Activated T-helper 17 cell treated with anti-CD3 and anti-CD28 coated beads, Interleukin-2, amount 50 U/mL, for 72 hours (primary cell): ENCODE results near the gene VPS8. TPM values are rescaled to one million over a fixed set of nuclear protein-coding genes. Genes with fewer than 3 reads are reported as not detected.
"Not testable (repeated sequence)": the region's sequence is repeated elsewhere in the genome, so short reads cannot be mapped to it uniquely, and the experiment has no call there.

Experiments used
- ATAC-seq: fragments of 150-1000 bp; cut with Tn5 transposase; replicated peaks from 2 replicates; pipeline ENCODE4 v1.10.0; 2021; ENCODE audit warnings: mild to moderate bottlenecking, moderate library complexity
- H3K27ac Mint-ChIP-seq: one replicate; pipeline ENCODE4 v1.8.0; 2022; ENCODE audit warnings: mixed read lengths
- H3K27me3 Mint-ChIP-seq: one replicate; pipeline ENCODE4 v1.8.0; 2022; ENCODE audit warnings: mixed read lengths
- H3K36me3 Mint-ChIP-seq: one replicate; pipeline ENCODE4 v1.8.0; 2022; ENCODE audit warnings: low read depth, mild to moderate bottlenecking, mixed read lengths
- H3K4me1 Mint-ChIP-seq: one replicate; pipeline ENCODE4 v1.8.0; 2022; ENCODE audit warnings: mixed read lengths
- H3K4me3 Mint-ChIP-seq: one replicate; pipeline ENCODE4 v1.8.0; 2022; ENCODE audit warnings: mild to moderate bottlenecking, mixed read lengths
- H3K9me3 Mint-ChIP-seq: one replicate; pipeline ENCODE4 v1.8.0; 2022; ENCODE audit warnings: mixed read lengths
- total RNA-seq, 2 donors: library from RNA; stranded (reverse); gene quantifications; one replicate each; pipeline ENCODE4 v1.2.3, GENCODE V29; 2022

Gene VPS8
- total RNA-seq, 2 donors from 2014 or later: 43.7 to 73.6 TPM

GRCh38 chr3:184970186-184970585 is 158.2 kb downstream of the VPS8 start:
- Mint-ChIP-seq H3K4me1 (no peaks in the 10 kb centered on the region), H3K36me3 (peaks cover 92% of the 10 kb centered on the region), H3K9me3 (peaks cover 6% of the 10 kb centered on the region)

DNA sequence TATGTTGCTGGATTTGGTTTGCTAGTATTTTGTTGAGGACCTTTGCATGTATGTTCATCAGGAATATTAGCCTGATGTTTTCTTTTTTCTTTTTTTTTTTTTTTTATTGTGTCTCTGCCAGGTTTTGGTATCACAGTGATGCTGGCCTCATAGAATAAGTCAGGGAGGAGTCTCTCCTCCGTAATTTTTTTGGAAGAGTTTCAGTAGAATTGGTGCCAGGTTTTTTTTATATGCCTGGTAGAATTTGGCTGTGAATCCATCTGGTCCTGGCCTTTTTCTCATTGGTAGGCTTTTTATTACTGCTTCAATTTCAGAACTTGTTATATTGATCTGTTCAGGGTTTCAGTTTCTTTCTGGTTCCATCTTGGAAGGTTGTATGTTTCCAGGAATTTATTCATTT is 165.8 kb downstream of the VPS8 start:
- no peak for ATAC-seq
- no peak overlapping the region for H3K27ac Mint-ChIP-seq
- peaks cover 10% of the 10 kb centered on the region for H3K9me3 Mint-ChIP-seq
- H3K4me1 Mint-ChIP-seq: no peaks in the 10 kb centered on the region
- H3K27me3 Mint-ChIP-seq: no peaks in the 10 kb centered on the region
- peaks cover 78% of the 10 kb centered on the region for H3K36me3 Mint-ChIP-seq
- H3K4me3 Mint-ChIP-seq: no peak overlapping the region

More at GRCh38 chr3:184970186-184970585, 158.2 kb downstream of the VPS8 start:
- ATAC-seq: no peak
- H3K27ac Mint-ChIP-seq: no peak overlapping the region
- no peaks in the 10 kb centered on the region for H3K27me3 Mint-ChIP-seq
- H3K4me3 Mint-ChIP-seq: no peak overlapping the region

DNA sequence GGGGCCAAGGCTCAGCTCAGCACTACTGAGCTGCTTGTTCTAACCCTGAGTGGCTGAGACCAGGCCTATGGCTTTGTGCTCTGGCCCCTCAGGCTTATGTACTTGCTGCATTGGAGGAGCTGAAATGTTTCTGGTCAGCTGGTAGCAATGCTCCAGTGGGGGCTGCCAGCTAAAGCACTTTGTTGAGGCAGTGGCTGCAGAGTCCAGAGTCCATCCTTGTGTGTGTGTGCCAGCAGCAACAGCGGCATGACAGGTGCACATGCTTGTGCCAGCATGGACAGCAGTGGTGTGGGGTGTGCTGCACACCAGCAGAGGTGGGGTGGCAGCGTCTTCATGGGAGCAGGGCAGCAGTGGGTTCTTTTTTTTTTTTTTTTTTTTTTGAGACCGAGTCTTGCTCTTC is 169.1 kb downstream of the VPS8 start:
- H3K4me1 Mint-ChIP-seq: no peaks in the 10 kb centered on the region
- no peak for ATAC-seq

GRCh38 chr3:184982076-184982475 is 170.1 kb downstream of the VPS8 start:
- H3K4me1 Mint-ChIP-seq: no peaks in the 10 kb centered on the region
- H3K27ac Mint-ChIP-seq: no peak overlapping the region
- H3K27me3 Mint-ChIP-seq: no peaks in the 10 kb centered on the region
- H3K4me3 Mint-ChIP-seq: no peak overlapping the region
- no peak for ATAC-seq
- H3K36me3 Mint-ChIP-seq: peaks cover 74% of the 10 kb centered on the region
- no peaks in the 10 kb centered on the region for H3K9me3 Mint-ChIP-seq

More for the DNA sequence above, 169.1 kb downstream of the VPS8 start:
- no peak overlapping the region for H3K27ac Mint-ChIP-seq
- H3K9me3 Mint-ChIP-seq: peaks cover 4% of the 10 kb centered on the region
- peaks cover 76% of the 10 kb centered on the region for H3K36me3 Mint-ChIP-seq
- no peak overlapping the region for H3K4me3 Mint-ChIP-seq
- no peaks in the 10 kb centered on the region for H3K27me3 Mint-ChIP-seq

- no peak overlapping the region for H3K27ac Mint-ChIP-seq
- H3K4me1 Mint-ChIP-seq: no peaks in the 10 kb centered on the region
- H3K36me3 Mint-ChIP-seq: peaks cover 88% of the 10 kb centered on the region
- H3K9me3 Mint-ChIP-seq: no peaks in the 10 kb centered on the region
- no peak for ATAC-seq
- no peak overlapping the region for H3K4me3 Mint-ChIP-seq
- H3K27me3 Mint-ChIP-seq: no peaks in the 10 kb centered on the region
Measured at GRCh38 chr3:184985586-184985985, 173.6 kb downstream of the VPS8 start.

DNA sequence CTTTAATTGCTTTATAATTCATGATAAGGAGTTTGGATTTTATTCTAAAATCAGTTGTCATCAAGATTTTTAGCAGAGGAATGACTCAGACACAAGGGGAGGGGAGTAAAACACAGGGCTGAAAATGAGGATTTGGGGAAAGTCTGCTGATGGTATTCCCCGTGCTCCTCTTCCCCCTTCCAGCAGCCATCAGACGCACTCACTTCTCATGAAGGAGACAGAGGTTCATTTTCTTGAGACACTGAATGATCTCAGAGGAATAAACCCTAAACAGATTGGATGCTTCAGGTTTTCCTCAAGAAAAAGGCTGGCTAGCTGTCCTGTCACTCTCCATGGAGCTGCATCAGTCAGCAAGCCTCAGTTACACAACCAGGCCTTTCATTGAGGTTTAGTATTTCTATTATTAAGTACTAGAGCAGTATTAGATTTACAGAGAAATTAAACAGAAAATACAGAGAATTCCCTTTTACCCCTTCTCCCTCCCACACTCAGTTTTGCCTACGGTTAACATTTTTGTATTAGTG is 174.5 kb downstream of the VPS8 start:
- Mint-ChIP-seq H3K27ac (no peak overlapping the region), H3K9me3 (no peaks in the 10 kb centered on the region), H3K4me1 (no peaks in the 10 kb centered on the region), H3K36me3 (peaks cover 87% of the 10 kb centered on the region), H3K4me3 (no peak overlapping the region), H3K27me3 (no peaks in the 10 kb centered on the region)
- no peak for ATAC-seq

DNA sequence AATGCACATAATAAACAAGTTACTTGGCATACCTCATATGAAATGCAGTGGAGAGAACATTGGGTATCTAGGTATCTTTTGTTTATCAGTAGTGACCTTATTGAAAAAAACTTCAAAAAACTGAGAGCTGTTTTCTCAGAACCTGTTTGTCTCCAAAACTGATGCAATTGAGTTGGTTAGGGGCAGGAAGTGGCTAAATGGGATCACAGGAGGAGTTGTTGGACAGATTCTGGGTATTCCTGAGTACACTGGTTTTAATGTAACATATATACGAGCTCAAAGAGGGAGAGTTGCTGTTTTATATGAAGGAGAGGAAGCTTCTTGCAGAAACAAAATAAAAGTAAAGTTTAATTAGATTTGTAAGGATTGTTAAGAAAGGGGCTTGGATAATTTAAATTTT is 181.4 kb downstream of the VPS8 start:
- Mint-ChIP-seq H3K36me3 (peaks cover 48% of the 10 kb centered on the region), H3K27ac (no peak overlapping the region), H3K27me3 (no peaks in the 10 kb centered on the region), H3K4me3 (no peak overlapping the region), H3K4me1 (no peaks in the 10 kb centered on the region), H3K9me3 (no peaks in the 10 kb centered on the region)
- no peak for ATAC-seq

- Mint-ChIP-seq H3K9me3 (peaks cover 12% of the 10 kb centered on the region), H3K36me3 (peaks cover 84% of the 10 kb centered on the region)
- not testable (repeated sequence) for H3K4me3 Mint-ChIP-seq, H3K27me3 Mint-ChIP-seq, H3K27ac Mint-ChIP-seq, H3K4me1 Mint-ChIP-seq, ATAC-seq
Measured at GRCh38 chr3:185003876-185004275, 191.9 kb downstream of the VPS8 start.

- Mint-ChIP-seq H3K9me3 (peaks cover 25% of the 10 kb centered on the region), H3K36me3 (peaks cover 80% of the 10 kb centered on the region)
Measured at GRCh38 chr3:185009650-185010049, 197.7 kb downstream of the VPS8 start.

DNA sequence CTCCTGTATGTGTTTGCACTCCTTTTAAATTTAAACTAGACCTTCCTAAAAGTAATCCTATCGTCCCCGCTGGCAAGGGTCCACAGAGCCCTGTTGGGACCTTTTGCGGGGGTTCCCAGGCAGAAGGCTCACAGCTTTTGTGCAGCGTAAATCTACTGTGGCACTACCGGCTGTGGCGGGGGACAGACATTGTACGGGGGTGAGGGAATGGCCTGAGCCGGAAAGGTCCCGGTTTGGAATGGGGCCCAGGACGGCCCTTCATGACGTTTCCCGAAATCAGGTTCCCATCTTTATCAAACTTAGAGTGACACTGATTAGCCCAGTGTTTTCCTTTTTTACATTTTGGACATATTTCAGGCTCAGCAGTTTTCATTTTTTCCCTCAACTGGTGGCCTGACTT is 205.6 kb downstream of the VPS8 start:
- H3K9me3 Mint-ChIP-seq, H3K27me3 Mint-ChIP-seq, H3K4me1 Mint-ChIP-seq, H3K4me3 Mint-ChIP-seq, ATAC-seq, H3K27ac Mint-ChIP-seq: not testable (repeated sequence)
- peaks cover 43% of the 10 kb centered on the region for H3K36me3 Mint-ChIP-seq

More at GRCh38 chr3:185009650-185010049, 197.7 kb downstream of the VPS8 start:
- no peak for ATAC-seq
- H3K4me3 Mint-ChIP-seq: no peak overlapping the region
- no peaks in the 10 kb centered on the region for H3K27me3 Mint-ChIP-seq
- no peak overlapping the region for H3K27ac Mint-ChIP-seq
- H3K4me1 Mint-ChIP-seq: peaks cover 6% of the 10 kb centered on the region

DNA sequence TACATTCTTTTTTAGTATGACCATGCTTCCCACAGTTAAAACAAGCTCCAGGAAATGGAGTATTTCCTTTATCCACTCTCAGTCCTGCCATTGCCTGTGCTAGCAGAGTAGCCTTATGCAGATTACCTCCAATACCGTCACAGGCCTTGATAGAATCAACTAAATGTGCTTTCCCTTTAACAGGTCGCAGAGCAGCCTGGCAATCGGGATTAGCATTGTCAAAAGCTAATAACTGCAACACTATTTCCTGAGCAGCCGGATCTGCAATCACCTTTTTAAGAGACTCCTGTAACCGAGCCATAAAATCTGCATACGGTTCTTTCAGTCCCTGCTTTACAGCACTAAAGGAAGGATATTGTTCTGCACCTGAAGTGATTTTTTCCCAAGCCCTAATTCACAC is 206.0 kb downstream of the VPS8 start:
- H3K27me3 Mint-ChIP-seq, H3K4me1 Mint-ChIP-seq, H3K4me3 Mint-ChIP-seq, ATAC-seq, H3K9me3 Mint-ChIP-seq, H3K27ac Mint-ChIP-seq: not testable (repeated sequence)
- H3K36me3 Mint-ChIP-seq: peaks cover 43% of the 10 kb centered on the region

- no peaks in the 10 kb centered on the region for H3K4me1 Mint-ChIP-seq
- H3K36me3 Mint-ChIP-seq: peaks cover 53% of the 10 kb centered on the region
- H3K27ac Mint-ChIP-seq: no peak overlapping the region
- H3K4me3 Mint-ChIP-seq: no peak overlapping the region
- ATAC-seq: no peak
- no peaks in the 10 kb centered on the region for H3K9me3 Mint-ChIP-seq
- H3K27me3 Mint-ChIP-seq: no peaks in the 10 kb centered on the region
Measured at GRCh38 chr3:185021256-185021655, 209.3 kb downstream of the VPS8 start.

DNA sequence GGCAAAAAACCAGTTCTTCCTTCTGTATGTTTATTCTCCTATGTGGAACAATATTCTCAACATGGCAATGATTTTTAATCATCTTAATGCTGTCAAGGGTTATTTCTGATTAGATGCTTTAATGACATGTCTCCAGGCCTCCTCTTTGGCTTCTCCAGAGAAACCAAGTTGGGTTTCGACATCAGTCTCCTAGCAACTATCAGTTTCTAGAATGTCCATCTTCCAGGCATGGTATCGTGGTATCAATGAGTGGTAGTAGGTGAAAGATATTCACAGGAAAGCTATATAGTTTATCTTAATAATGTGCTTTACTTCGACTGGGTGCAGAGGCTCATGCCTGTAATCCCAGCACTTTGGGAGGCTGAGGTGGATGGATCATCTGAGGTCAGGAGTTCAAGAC is 212.4 kb downstream of the VPS8 start:
- Mint-ChIP-seq H3K27ac (no peak overlapping the region), H3K36me3 (peaks cover 51% of the 10 kb centered on the region), H3K27me3 (no peaks in the 10 kb centered on the region), H3K9me3 (no peaks in the 10 kb centered on the region), H3K4me3 (no peak overlapping the region), H3K4me1 (no peaks in the 10 kb centered on the region)
- no peak for ATAC-seq

GRCh38 chr3:185024966-185025365 is 213.0 kb downstream of the VPS8 start:
- Mint-ChIP-seq H3K4me3 (no peak overlapping the region), H3K27me3 (no peaks in the 10 kb centered on the region), H3K27ac (no peak overlapping the region), H3K9me3 (no peaks in the 10 kb centered on the region), H3K36me3 (peaks cover 50% of the 10 kb centered on the region), H3K4me1 (no peaks in the 10 kb centered on the region)
- ATAC-seq: no peak

GRCh38 chr3:185028121-185028520 is 216.2 kb downstream of the VPS8 start:
- Mint-ChIP-seq H3K36me3 (peaks cover 77% of the 10 kb centered on the region), H3K4me3 (no peak overlapping the region), H3K27ac (no peak overlapping the region), H3K4me1 (no peaks in the 10 kb centered on the region), H3K27me3 (no peaks in the 10 kb centered on the region), H3K9me3 (no peaks in the 10 kb centered on the region)
- ATAC-seq: no peak

GRCh38 chr3:185029086-185029485 is 217.1 kb downstream of the VPS8 start:
- no peak for ATAC-seq
- H3K4me3 Mint-ChIP-seq: no peak overlapping the region
- H3K27me3 Mint-ChIP-seq: no peaks in the 10 kb centered on the region
- no peak overlapping the region for H3K27ac Mint-ChIP-seq
- peaks cover 2% of the 10 kb centered on the region for H3K9me3 Mint-ChIP-seq
- peaks cover 1% of the 10 kb centered on the region for H3K4me1 Mint-ChIP-seq
- peaks cover 81% of the 10 kb centered on the region for H3K36me3 Mint-ChIP-seq
